ENCODE measurements around the gene GRIK4.

Gene GRIK4

GRCh38 chr11:120819437-120820365 is 308.2 kb downstream of the GRIK4 start:
- no peak for DNase-seq

DNA sequence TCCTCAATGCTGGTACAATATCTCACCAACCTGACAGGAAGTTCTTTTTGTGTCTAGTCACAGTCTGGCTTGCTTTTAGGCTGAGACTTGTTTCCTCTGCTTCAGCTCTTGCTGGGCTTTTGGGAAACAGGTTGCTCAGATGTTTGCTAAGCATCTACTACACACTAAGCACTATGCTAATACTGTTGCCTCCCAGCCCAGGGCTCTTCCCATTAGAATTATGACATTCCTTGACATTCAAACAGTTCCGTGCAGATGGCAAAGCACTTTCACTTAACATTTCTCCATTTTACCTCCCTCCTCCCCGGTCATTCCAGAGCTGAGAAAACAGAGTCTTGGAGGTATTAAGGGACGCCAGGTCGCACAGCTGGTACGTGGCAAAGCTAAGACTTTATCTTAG is 311.6 kb downstream of the GRIK4 start:
- DNase-seq: no peak

- no peak for DNase-seq
Observed at GRCh38 chr11:120824242-120824641, 312.7 kb downstream of the GRIK4 start.

GRCh38 chr11:120827198-120827597 is 315.6 kb downstream of the GRIK4 start:
- DNase-seq: no peak

- no peak for DNase-seq
Observed at GRCh38 chr11:120827820-120828219, 316.3 kb downstream of the GRIK4 start.

GRCh38 chr11:120828847-120829246 is 317.3 kb downstream of the GRIK4 start:
- DNase-seq: no peak

- DNase-seq: no peak
Observed at GRCh38 chr11:120830085-120830620, 318.6 kb downstream of the GRIK4 start.

- DNase-seq: no peak
Observed at GRCh38 chr11:120832481-120833238, 321.1 kb downstream of the GRIK4 start.

- no peak for DNase-seq
Observed at GRCh38 chr11:120834686-120835210, 323.2 kb downstream of the GRIK4 start.

DNA sequence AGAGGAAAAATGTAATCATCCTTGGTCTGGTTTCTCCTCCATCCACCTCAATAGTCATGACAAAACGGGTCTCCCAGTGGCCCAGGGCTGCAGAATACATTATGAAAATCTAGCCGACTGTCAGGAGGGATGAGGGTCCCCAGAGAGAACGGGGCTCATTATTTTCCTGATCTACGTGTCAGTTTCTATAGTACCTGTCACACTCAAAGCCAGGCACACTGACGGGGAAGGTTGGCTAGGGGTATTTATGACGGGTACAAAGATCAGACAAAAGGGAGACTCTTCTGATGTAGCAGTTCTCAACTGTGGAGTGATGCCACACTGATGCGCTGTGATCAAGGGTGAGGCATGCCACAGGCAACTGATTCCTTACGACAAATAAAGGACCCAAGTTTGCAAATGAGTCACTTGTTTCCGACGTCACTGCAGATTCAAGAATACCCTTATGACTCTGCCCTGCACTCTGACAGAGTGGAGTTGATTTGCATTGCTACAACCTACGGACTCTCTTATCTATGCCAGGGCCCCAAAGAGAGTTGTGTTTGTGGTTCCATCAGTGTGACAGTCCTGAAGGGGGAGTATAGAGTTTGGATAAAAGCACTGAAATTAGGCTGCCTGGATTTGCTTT is 324.2 kb downstream of the GRIK4 start:
- DNase-seq: no peak

GRCh38 chr11:120837696-120838095 is 326.1 kb downstream of the GRIK4 start:
- DNase-seq: no peak

GRCh38 chr11:120839201-120839600 is 327.7 kb downstream of the GRIK4 start:
- DNase-seq: no peak

DNA sequence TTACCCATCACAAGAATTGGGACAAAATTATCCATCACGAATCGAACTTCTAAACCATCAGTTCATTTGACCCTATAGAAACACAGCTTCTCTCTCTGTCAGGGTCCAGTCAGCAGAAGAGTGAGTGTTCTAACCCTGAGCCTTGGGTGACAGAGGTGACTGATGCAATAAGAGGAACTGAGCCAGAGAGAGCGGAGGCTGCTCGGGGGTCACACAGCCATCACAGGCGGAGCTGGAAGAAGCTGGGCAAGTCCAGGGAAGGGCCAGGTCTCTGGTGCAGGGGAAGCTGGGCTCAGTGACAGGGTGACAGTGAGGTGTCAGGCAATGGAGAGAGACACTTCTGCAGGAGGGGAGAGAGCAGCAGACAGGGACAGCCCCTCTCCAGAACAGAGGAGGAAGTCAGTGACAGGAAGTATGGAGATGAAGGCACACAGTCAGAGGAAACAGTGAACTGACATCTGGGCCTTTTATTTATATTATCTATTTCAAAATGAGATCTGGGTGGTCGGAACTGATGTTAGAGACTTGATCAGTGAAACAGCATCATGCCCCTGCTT is 328.4 kb downstream of the GRIK4 start:
- no peak for DNase-seq

- no peak for DNase-seq
Observed at GRCh38 chr11:120840661-120841060, 329.1 kb downstream of the GRIK4 start.

GRCh38 chr11:120841074-120841473 is 329.5 kb downstream of the GRIK4 start:
- DNase-seq: no peak

- no peak for DNase-seq
Observed at GRCh38 chr11:120842195-120842594, 330.6 kb downstream of the GRIK4 start.

GRCh38 chr11:120853435-120853834 is 341.9 kb downstream of the GRIK4 start:
- no peak for DNase-seq

DNA sequence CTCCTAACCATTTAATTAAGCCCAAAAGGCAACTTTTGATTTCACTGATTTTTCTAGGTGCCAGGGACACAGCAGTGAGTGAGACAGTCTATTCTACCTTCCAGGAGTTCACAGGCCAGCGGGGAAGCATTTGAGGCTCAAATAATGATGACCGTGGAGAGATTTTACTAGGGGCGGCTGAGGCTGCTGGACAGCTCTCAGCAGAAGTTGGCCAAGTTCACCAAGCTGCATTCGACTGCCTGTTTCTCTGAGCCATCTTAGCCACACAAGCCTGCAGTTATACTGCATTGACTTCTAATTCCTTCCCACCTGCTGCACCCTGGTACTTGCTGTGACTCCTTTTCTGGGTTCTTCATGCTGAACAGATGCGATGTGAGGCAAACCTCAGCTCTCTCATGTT is 343.4 kb downstream of the GRIK4 start:
- no peak for DNase-seq

GRCh38 chr11:120857508-120857907 is 346.0 kb downstream of the GRIK4 start:
- DNase-seq: no peak

DNA sequence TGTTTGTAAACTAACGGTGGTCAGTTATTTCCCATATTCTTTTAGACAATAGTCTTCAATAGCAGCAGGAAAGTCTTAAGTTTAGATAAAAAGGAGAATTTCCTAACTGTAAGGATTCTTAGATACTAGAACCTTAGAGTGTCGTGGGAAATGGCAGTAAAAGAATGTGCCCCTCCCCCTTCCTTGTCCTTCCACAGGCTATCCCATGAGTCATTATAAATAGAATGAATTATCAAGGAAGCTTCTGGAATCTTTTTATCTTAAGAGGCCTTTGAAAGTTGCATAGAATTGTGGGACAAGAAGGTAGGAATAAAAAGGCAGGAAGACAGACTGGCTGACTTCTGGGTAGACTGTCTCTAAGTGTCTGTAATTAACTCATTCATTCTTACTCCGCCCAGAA is 347.2 kb downstream of the GRIK4 start:
- no peak for DNase-seq

- no peak for DNase-seq
Observed at GRCh38 chr11:120859552-120860295, 348.2 kb downstream of the GRIK4 start.

DNA sequence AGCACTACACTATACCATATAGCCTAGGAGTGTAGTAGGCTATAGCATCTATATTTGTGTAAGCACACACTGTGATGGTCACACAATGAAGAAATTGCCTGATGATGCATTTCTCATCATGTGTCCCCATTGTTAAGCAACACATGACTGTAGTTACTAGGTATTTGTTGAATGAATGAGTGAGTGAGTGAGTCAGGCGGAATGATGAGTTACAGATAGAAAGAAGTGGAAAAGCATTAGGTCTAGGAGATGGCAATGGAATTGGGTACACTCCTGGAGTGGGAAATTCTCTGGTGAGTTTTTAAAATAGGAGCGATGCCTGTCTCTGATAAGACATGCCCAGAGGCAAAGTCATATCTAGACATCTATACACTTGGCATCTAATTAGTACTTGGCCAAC is 351.8 kb downstream of the GRIK4 start:
- no peak for DNase-seq
